SK-N-SH treated with all-trans-retinoic acid at 6 μM for 48 hours (cell line): Measurements from ENCODE around the gene PPP1R14D.

Experiments used
- ATAC-seq: fragments of 200-7000 bp; cut with Tn5 transposase; 3 replicates; pipeline ENCODE4 v1.9.1; 2020; ENCODE audit warnings: mild to moderate bottlenecking, moderate library complexity
- ARNTL ChIP-seq: fragments of 450-650 bp; formaldehyde crosslinking; IDR thresholded peaks from 2 replicates; pipeline ENCODE4 v1.5.0; 2020; ENCODE audit warnings: low read depth, mild to moderate bottlenecking, moderate library complexity, borderline replicate concordance
- BACH2 ChIP-seq: fragments of 250-450 bp; sonication (Bioruptor Pico); IDR thresholded peaks from 2 replicates; pipeline ENCODE4 v1.9.0; 2021; ENCODE audit warnings: mild to moderate bottlenecking, borderline replicate concordance
- CREB5 ChIP-seq: fragments of 250-450 bp; sonication (Bioruptor Pico); IDR thresholded peaks from 2 replicates; pipeline ENCODE4 v1.5.1; 2020; ENCODE audit warnings: low read depth, mild to moderate bottlenecking, moderate library complexity
- CSDC2 ChIP-seq: fragments of 250-450 bp; sonication (Bioruptor Pico); IDR thresholded peaks from 2 replicates; pipeline ENCODE4 v1.5.0; 2020; ENCODE audit warnings: mild to moderate bottlenecking, moderate library complexity
- CSRNP3 ChIP-seq: fragments of 250-450 bp; sonication (Bioruptor Pico); IDR thresholded peaks from 2 replicates; pipeline ENCODE4 v1.5.1; 2021; ENCODE audit warnings: mild to moderate bottlenecking, moderate library complexity
- ESRRG ChIP-seq: fragments of 250-450 bp; sonication (Bioruptor Pico); IDR thresholded peaks from 2 replicates; pipeline ENCODE4 v1.6.1; 2021; ENCODE audit warnings: mild to moderate bottlenecking
- GLIS3 ChIP-seq: fragments of 250-450 bp; sonication (Bioruptor Pico); IDR thresholded peaks from 2 replicates; pipeline ENCODE4 v1.5.0; 2020; ENCODE audit warnings: mild to moderate bottlenecking, moderate library complexity
- ISL1 ChIP-seq: fragments of 250-450 bp; sonication (Bioruptor Pico); IDR thresholded peaks from 2 replicates; pipeline ENCODE4 v2.1.2; 2022; ENCODE audit warnings: mild to moderate bottlenecking, moderate library complexity
- PATZ1 ChIP-seq: fragments of 250-450 bp; sonication (Bioruptor Pico); IDR thresholded peaks from 2 replicates; pipeline ENCODE4 v1.8.0; 2020; ENCODE audit warnings: mild to moderate bottlenecking, moderate library complexity, borderline replicate concordance
- POU6F1 ChIP-seq: fragments of 250-450 bp; sonication (Bioruptor Pico); IDR thresholded peaks from 2 replicates; pipeline ENCODE4 v1.8.0; 2021; ENCODE audit warnings: low read depth, mild to moderate bottlenecking, moderate library complexity, borderline replicate concordance
- PPARA ChIP-seq: fragments of 250-450 bp; sonication (Bioruptor Pico); IDR thresholded peaks from 2 replicates; pipeline ENCODE4 v1.5.0; 2020; ENCODE audit warnings: mild to moderate bottlenecking, borderline replicate concordance
- RARB ChIP-seq: fragments of 250-450 bp; sonication (Bioruptor Pico); IDR thresholded peaks from 2 replicates; pipeline ENCODE4 v1.8.0; 2021; ENCODE audit warnings: mild to moderate bottlenecking, moderate library complexity
- SNAI2 ChIP-seq: fragments of 250-450 bp; sonication (Bioruptor Pico); IDR thresholded peaks from 2 replicates; pipeline ENCODE4 v1.5.0; 2020; ENCODE audit warnings: mild to moderate bottlenecking, moderate library complexity
- TCF4 ChIP-seq: fragments of 250-450 bp; sonication (Bioruptor Pico); IDR thresholded peaks from 2 replicates; pipeline ENCODE4 v1.8.0; 2021; ENCODE audit warnings: mild to moderate bottlenecking, moderate library complexity, borderline replicate concordance
- TOX ChIP-seq: fragments of 250-450 bp; sonication (Bioruptor Pico); IDR thresholded peaks from 2 replicates; pipeline ENCODE4 v1.8.0; 2021; ENCODE audit warnings: mild to moderate bottlenecking, moderate library complexity, borderline replicate concordance
- TSHZ2 ChIP-seq: fragments of 250-450 bp; sonication (Bioruptor Pico); IDR thresholded peaks from 2 replicates; pipeline ENCODE4 v1.5.0; 2020; ENCODE audit warnings: mild to moderate bottlenecking, moderate library complexity
- ZFP3 ChIP-seq: fragments of 250-450 bp; sonication (Bioruptor Pico); IDR thresholded peaks from 2 replicates; pipeline ENCODE4 v1.5.0; 2020; ENCODE audit warnings: mild to moderate bottlenecking, moderate library complexity
- ZFP30 ChIP-seq: fragments of 450-650 bp; formaldehyde crosslinking; IDR thresholded peaks from 2 replicates; pipeline ENCODE4 v1.5.0; 2022; ENCODE audit warnings: mild to moderate bottlenecking, moderate library complexity
- ZNF565 ChIP-seq: fragments of 450-650 bp; formaldehyde crosslinking; conservative IDR thresholded peaks from 2 replicates; pipeline ENCODE4 v1.5.0; 2020; ENCODE audit warnings: low read depth, mild to moderate bottlenecking, moderate library complexity
- ZNF70 ChIP-seq: fragments of 450-650 bp; formaldehyde crosslinking; IDR thresholded peaks from 2 replicates; pipeline ENCODE4 v1.5.0; 2020; ENCODE audit warnings: mild to moderate bottlenecking, moderate library complexity
- ZNF8 ChIP-seq: fragments of 450-650 bp; formaldehyde crosslinking; IDR thresholded peaks from 2 replicates; pipeline ENCODE4 v1.5.0; 2020; ENCODE audit warnings: mild to moderate bottlenecking, moderate library complexity

PPP1R14D gene

GRCh38 chr15:40873694-40874561, 45.4 kb upstream of the PPP1R14D start, which contains the start of gene RHOV:
RHOV (minus strand) TSS chr15:40874234; CDS start chr15:40874139, 95 bp downstream.
- no peak for TF ChIP-seq TSHZ2 (CRISPR knock-in tag)
- no peak for TF ChIP-seq BACH2
- no peak for TF ChIP-seq RARB (CRISPR knock-in tag)
- TF ChIP-seq ZNF70 (CRISPR knock-in tag) = no peak
- no peak for TF ChIP-seq ZNF565 (CRISPR knock-in tag)
- TF ChIP-seq ESRRG (CRISPR knock-in tag) = no peak
- no peak for TF ChIP-seq POU6F1 (CRISPR knock-in tag)
- no peak for TF ChIP-seq ZFP30 (CRISPR knock-in tag)
- TF ChIP-seq CSDC2 (CRISPR knock-in tag) = no peak
- no peak for TF ChIP-seq ARNTL (CRISPR knock-in tag)
- TF ChIP-seq TCF4 = no peak
- no peak for TF ChIP-seq ISL1 (CRISPR knock-in tag)
- no peak for TF ChIP-seq TOX (CRISPR knock-in tag)
- TF ChIP-seq CSRNP3 (CRISPR knock-in tag) = no peak
- TF ChIP-seq ZFP3 (CRISPR knock-in tag) = no peak
- no peak for TF ChIP-seq CREB5
- TF ChIP-seq PATZ1 (CRISPR knock-in tag) = no peak
- TF ChIP-seq ZNF8 (CRISPR knock-in tag) = no peak
- peak; percentile 89 for ATAC-seq

- ATAC-seq = no peak
- TF ChIP-seq ZNF565 (CRISPR knock-in tag) (no peak), PPARA (CRISPR knock-in tag) (no peak), GLIS3 (CRISPR knock-in tag) (no peak), SNAI2 (CRISPR knock-in tag) (no peak)
These were observed 44.5 kb upstream of the PPP1R14D start for GRCh38 chr15:40872791-40873693.
